Fibroblast of villous mesenchyme (primary cell): ENCODE results near the gene PARVA. TPM values are rescaled to one million over a fixed set of nuclear protein-coding genes. Genes with fewer than 3 reads are reported as not detected.

Source experiments
- DNase-seq: peaks from one replicate; pipeline ENCODE4 v3.0.0-alpha.2; 2010; ENCODE audit warnings: low read depth
- H3K4me3 ChIP-seq: 2 replicates; pipeline ENCODE4 v1.5.1; 2011; ENCODE audit warnings: low read depth, mild to moderate bottlenecking, low read length
- CTCF ChIP-seq: IDR thresholded peaks from 2 replicates; pipeline ENCODE4 v1.5.1; 2012; ENCODE audit warnings: low read depth, mild to moderate bottlenecking, low read length; ENCODE audit not compliant: insufficient read depth
- total RNA-seq: library from RNA; depleted of rRNA; stranded (reverse); fragments of >200 nt; gene quantifications from 2 replicates; pipeline ENCODE4 v1.2.3, GENCODE V29; 2012

Gene PARVA
- total RNA-seq, 1 donor, result 76.4 TPM

GRCh38 chr11:12420040-12420439, 42.7 kb downstream of the PARVA start:
- TF ChIP-seq CTCF, result no peak
- H3K4me3 ChIP-seq, result no peak overlapping the region
- DNase-seq, result no peak

DNA sequence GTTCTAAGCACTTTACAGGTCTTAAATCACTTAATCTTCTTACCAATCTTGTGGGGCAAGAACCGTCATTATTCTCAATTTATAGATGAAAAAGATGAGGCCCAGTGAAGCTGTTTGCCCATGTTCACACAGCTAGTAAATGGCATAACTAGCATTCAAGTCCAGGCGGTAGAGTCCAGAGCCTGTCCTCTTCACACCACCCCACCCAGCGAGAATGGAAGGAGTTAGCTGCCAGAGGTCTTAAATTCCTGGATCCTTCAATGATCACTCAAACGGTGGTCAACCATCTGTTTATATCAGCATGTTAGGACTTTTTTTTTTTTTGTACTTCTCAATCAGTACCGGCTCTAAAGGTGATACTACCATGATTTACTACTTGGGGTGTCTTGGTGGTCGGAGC, 43.3 kb downstream of the PARVA start:
- H3K4me3 ChIP-seq, result no peak overlapping the region
- DNase-seq, result no peak

DNA sequence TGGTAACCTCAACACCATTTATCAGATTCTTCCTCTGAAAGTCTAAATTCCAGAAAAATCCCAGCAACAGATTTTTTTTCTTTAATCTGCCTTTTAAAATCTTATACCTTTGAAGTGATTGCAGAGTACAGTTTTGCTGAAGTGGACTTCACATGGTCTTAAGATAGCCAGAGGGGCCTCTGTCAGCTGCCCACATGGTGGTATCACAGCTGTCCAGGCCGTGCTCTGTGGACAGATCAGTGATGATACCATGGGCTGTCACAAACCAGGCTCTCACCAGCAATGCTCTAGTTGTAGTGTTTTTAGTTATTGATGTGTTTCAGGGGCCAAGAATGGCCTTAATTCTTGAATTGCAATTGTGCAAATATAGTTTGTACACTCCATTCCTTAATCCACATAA, 44.0 kb downstream of the PARVA start:
- DNase-seq, result no peak
- no peak for TF ChIP-seq CTCF
- H3K4me3 ChIP-seq, result no peak overlapping the region

More for the DNA sequence above, 43.3 kb downstream of the PARVA start:
- TF ChIP-seq CTCF, result no peak

- DNase-seq, result no peak
- no peak overlapping the region for H3K4me3 ChIP-seq
- no peak for TF ChIP-seq CTCF
Observed at GRCh38 chr11:12426176-12426575, 48.8 kb downstream of the PARVA start.

GRCh38 chr11:12429155-12429554, 51.8 kb downstream of the PARVA start:
- H3K4me3 ChIP-seq, result no peak overlapping the region
- no peak for DNase-seq
- TF ChIP-seq CTCF, result no peak

DNA sequence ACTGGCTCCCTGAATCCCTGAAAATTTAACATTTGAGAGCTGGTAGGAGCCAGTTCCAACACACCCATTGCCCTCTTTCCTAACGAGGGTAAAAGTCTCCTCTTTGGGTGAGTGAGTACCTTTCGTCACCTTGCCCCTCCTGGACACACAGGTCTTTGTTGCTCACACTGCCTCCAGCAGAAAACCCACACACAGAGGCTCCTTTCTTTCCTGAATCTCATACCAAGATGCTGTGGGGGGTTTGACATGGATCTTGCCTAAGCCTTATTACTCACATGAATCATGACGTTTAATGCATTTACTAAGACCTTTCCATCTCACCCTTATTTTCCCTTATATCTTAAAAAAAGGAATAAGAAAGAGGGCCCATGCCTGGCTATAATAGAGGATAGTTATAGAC, 53.0 kb downstream of the PARVA start:
- peak; percentile 65 for DNase-seq
- no peak overlapping the region for H3K4me3 ChIP-seq
- no peak for TF ChIP-seq CTCF

DNA sequence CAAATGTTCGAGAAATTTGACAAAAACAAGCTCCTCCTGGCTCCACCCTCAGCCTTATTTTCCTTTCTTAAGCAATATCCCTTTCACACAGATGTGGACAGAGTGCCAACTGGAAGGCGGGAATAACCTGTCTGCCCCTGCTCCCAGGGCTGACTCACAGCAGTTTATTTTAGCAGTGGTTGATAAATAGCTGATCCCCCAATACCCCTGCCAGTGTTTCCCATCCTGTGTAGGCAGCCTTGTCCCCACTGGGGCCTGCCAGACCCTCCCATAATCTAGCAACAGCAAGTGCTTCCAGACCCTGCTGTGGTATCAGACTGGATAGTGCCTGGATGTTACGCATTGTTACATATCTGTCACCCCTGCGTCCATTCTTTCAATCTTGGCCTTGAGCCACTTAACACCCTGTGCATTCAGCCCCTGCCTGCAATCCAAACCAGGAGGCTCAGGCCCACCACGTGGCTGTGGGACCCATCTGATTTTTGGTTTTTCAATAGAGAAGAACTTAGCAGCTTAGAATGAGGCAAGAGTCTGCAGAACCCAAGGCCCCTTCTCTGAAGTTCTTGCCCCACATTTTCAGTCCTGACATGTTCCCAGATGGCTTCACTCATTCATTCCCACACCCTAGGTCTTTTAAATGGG, 53.7 kb downstream of the PARVA start:
- no peak overlapping the region for H3K4me3 ChIP-seq
- no peak for TF ChIP-seq CTCF

More for the DNA sequence above, 53.7 kb downstream of the PARVA start:
- peak; percentile 96 for DNase-seq
